NCI-H446 treated with DMSO at 0.1 percent for 48 hours (cell line): ENCODE data around the gene EEF2.
"Not testable (repeated sequence)": the region's sequence is repeated elsewhere in the genome, so short reads cannot be mapped to it uniquely, and the experiment has no call there.

Experiments used
- DNase-seq: peaks from one replicate; lab custom pipeline; 2025; lab: John Stamatoyannopoulos, UW

The EEF2 gene

DNA sequence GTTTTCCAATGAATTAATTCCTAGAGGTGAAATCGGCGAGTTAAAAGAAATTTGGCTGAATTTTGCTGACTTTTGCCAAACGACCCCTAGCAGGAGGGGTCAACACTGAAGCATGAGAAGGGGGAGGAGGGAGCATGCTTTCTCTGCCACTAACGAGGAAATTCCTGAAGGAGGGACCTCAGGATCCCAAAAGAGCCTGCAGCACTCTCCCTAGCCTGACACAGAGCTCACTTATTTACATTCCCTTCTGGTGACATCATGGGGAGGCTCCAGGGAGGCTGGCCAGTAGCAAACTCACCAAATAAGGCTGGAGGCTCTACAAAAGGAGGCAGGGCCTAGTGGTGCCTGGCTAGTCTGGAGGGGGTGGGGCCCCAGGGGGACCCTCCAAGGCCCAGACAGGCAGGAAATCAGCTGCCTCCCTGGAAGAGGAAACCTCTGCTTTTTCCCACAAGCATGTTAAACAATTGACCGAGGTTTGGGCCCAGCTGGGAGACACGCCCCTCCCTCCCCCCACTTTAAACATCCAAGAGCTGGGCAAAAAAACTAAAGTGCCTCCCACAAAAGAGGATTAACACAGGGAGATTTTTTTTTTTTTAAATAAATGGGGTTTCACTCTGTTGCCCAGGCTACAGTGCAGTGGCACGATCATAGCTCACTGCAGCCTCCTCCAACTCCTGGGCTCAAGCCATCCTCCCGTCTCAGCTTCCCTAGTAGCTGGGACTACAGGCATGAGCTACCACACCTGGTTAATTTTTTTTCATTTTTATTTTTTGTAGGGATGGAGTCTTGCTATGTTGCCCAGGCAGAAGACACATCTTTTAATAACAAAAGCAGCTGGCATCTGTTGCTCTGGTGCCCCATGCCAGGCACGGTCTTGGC, 16.5 kb downstream of the EEF2 start:
- peak; percentile 72 for DNase-seq

DNA sequence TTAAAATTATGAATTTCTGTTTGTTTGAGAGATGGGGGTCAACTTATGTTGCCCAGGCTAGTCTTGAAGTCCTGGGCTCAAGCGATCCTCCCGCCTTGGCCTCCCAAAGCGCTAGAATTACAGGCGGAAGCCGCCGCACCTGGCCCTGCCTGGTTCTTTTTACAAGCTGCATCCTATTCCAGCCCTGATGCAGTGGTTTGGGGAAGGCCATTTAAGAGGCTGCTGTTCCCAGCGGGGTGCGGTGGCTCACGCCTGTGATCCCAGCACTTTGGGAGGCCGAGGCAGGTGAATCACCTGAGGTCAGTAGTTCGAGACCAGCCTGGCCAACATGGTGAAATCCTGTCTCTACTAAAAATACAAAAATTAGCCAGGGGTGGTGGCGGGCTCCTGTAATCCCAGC, 17.3 kb downstream of the EEF2 start:
- not testable (repeated sequence) for DNase-seq

DNA sequence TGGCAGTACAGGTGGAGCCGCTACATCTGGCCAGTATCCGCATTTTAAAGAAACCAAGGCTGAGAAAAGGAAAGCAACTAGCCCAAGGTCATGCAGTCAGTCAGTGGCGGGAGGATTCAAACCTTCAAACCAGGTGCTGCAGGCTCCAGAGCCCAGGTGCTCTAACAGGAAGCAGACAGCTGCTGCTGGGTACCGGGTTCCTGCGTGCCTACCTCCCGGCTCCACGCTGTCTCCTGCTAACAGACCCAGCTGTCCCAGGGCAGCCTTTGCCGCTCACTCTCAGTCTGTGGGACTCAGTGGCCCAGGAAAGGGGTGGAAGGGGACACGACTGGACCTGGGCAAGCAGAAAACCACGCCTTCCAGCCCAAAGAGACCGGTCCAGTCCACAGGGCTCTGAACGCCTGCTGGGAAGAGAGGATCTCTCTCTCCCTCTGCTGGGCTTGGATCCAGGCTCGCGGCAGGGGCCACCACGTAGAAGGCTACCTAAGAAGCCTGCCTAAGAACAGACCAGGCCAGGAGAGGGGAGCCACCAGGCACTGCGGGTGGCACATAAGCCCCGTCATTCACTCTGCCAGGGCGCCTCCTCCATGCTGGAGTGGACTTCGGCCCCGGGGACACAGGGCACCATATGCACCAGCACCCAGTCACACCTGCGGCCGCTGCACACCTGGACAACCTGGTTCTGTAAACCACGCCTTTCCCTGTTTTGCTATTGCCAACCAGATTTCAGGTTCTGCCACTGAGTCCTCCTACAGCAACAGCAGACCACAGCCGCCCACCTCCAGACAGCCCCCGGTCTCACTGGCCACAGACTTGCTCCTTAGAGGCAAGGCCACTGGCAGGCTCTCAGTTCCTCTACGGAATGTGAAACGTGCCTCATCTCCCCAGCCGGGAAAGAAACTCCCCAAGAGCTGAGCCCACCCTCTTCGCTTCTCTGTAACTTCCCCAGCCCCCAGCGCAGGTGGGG, 18.9 kb downstream of the EEF2 start:
- no peak for DNase-seq

- DNase-seq: no peak
Observed at GRCh38 chr19:3964256-3965194, 20.7 kb downstream of the EEF2 start.

GRCh38 chr19:3963458-3964255, 21.6 kb downstream of the EEF2 start:
- DNase-seq: no peak

DNA sequence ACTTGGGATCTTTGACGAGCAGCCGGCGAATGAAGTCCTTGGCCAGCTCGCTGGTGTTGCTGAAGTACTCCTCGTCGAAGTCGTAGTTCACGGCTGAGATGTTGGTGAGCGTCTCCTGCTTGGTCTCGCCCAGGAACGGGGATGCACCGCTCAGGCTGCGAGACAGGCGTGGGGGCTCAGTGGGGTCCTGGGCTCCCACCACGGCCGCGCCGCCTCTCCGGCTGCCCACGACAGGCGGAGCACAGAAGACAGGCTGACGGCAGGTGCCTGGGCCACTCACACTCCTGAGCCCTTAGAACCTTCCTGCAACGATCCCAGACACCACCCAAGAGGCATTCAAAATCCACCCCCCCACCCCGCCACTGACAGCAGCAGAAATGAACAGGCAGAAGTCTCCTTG, 24.3 kb downstream of the EEF2 start:
- DNase-seq: no peak

- no peak for DNase-seq
Observed at GRCh38 chr19:3959766-3960131, 25.5 kb downstream of the EEF2 start.

DNA sequence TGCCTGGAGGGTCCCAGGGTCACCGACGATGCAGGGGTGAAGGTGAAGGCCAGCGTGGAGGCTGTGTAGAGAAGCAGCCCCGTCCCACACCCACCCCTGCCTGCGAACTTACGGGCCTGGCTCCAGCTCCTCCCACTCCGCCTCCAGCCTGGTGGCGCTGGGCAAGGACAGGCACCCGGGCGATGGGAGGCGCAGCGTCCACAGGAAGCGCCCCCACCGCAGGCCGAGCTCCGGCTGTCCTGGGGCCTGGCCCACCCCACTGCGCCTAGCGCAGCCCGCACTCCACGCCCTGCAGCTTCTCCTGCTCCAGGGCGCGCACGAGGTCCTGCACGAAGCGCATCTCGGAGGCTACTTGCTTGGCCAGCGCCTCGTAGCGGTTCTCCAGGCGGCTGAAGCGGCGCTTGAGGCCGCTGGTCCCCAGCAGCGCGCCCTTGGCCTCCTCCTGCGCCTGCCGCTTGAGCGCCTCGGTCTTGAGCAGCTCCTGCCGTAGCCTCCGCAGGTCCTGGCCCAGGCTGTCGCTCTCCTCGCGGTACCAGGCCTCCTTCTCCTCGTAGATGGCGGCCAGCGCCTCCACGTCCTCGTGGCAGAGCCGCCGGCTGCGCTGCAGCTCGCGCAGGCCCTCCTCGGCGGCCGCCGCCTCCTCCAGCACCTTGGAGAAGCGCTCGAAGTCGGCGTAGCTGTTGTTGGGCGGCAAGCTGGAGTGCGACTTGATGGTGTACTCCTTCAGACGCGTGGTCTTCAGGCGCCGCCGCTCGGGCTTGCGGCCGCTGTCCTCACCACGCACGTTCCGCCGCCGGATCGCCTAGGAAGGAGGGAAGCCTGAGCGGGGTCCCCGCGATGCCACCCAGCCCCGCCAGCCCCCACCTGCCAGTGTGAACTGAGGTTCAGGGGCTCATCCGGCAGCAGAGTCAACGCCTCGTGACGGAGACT, 26.2 kb downstream of the EEF2 start:
- no peak for DNase-seq

GRCh38 chr19:3955688-3956087, 29.6 kb downstream of the EEF2 start:
- no peak for DNase-seq

DNA sequence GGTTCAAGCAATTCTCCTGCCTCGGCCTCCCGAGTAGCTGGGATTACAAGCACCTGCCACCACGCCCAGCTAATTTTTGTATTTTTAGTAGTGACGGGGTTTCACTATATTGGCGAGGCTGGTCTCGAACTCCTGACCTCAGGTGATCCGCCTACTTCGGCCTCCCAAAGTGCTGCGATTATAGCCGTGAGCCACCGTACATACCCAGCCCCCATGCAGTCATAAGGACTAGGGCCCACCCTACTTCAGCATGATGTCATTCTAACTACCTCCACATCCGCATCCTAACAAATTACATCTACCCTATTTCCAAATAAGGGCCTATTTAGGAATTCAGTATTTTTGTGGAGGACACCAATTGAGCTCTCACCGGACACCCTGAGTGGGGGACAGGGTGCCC, 30.0 kb downstream of the EEF2 start:
- DNase-seq: not testable (repeated sequence)

DNA sequence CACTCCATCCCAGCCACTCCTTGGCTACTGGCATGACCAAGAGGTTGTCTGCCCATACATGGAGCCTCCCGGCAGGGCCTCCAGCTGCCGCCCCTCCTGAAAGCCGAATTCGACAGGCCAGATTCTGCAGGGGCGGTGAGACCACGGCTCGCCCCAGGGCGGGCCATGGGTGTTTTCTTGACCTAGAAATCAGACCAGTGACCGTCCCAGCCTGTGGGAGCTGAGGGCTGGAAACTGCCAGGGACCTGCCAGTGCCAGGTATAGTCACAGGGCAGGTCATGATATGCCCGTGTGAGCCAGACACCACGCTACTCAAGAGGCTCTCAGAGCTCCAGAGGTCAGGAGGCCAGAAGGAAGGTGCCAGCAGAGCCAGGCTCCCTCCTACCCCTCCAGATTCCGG, 31.2 kb downstream of the EEF2 start:
- no peak for DNase-seq

GRCh38 chr19:3952755-3953276, 32.4 kb downstream of the EEF2 start:
- not testable (repeated sequence) for DNase-seq

- no peak for DNase-seq
Observed at GRCh38 chr19:3950871-3951861, 34.1 kb downstream of the EEF2 start.

- no peak for DNase-seq
Observed at GRCh38 chr19:3949997-3950859, 35.0 kb downstream of the EEF2 start.

DNA sequence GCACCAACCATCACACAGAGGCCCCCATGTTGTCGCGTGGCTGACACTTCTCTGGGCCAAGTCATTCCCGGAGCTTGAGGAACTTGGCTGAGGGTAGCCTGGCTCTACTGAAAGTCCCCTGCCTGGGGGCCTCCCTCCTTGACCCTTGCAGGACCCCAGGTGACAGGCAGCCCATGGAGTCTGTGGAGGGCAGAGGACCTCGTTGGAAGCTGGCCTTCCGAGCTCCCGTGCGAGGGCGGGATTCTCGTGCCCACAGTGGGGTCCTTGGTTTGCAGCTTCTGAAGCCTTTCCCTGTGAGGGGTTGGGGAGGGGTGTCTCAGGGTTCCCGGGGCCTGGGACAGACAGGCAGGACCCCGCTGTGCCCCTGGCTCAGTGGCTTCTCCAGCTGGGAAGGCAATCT, 36.0 kb downstream of the EEF2 start:
- DNase-seq: no peak

- not testable (repeated sequence) for DNase-seq
Observed at GRCh38 chr19:3947316-3947933, 37.8 kb downstream of the EEF2 start.

GRCh38 chr19:3945838-3946237, 39.4 kb downstream of the EEF2 start:
- no peak for DNase-seq
